Measurements from ENCODE around the gene TMEM80. TPM values are rescaled to one million over a fixed set of nuclear protein-coding genes. Genes with fewer than 3 reads are reported as not detected.
A peak's percentile ranks its signal among the peaks of the same experiment; 100 is the strongest.
"Not testable (repeated sequence)": the region's sequence is repeated elsewhere in the genome, so short reads cannot be mapped to it uniquely, and the experiment has no call there.

The TMEM80 gene
- 16.9 to 31.3 TPM (median 20.3 TPM) in 3 replicates for total RNA-seq
- long read RNA-seq, partial matches to known transcripts: 2 of 25 reads
- long read RNA-seq, other reads (novel, unspliced or antisense): 22 of 25 reads

DNA sequence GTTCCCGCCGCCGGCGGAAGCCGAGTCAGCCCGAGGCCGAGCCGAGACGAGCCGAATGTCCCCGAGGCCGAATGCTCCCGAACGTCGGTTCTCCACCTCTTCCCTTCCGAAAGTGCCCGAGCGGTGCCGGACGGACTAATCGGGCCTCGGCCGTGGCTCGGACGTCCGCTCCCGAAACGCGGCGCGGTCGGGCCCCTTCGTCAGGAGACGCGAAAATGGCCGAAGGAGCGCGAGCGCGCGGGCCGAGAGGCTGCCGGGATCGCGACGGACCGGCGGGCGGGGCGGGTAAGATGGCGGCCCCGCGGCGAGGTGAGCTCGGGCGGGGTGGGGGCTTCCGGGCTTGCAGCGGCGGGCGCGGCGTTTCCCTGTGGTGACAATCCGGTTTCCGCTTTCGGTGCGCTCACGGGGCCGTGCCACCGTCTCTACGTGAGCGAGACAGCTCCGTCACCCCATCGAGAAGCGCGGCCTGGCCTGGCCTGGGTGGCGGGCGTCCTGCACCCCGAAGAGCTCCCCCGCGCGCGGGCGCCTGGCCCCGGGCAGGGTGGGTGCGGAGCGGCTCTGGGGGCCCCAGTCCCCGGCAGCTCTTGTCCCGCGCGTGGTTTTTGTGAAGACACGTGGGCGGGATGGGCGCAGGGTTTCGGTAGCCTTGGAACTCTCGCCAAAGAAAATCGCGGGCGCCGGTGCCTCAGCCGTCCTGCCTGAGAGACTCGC is at the start of gene TMEM80:
TSS of gene TMEM80 (plus strand) at position 279 of the 711 bp plus-strand sequence. CDS start at position 291, 12 bp downstream.
- H3K4me1 Mint-ChIP-seq (ENCODE audit: low read depth): peaks cover 60% of the 10 kb centered on the region
- H3K36me3 Mint-ChIP-seq (ENCODE audit: low read depth): peaks cover 2% of the 10 kb centered on the region
- no peak for TF ChIP-seq CTCF (IDR thresholded peaks at IDR 0.05)
- peak; percentile 99 for DNase-seq (ENCODE audit: low spot score)
- peak within 1 kb of the TSS; percentile 94 for H3K27ac Mint-ChIP-seq (ENCODE audit: unreplicated experiment)
- peak within 1 kb of the TSS; percentile 80 for H3K4me3 Mint-ChIP-seq (ENCODE audit: unreplicated experiment)
- no peaks in the 10 kb centered on the region for H3K9me3 Mint-ChIP-seq (ENCODE audit: low read depth)
- no peaks in the 10 kb centered on the region for H3K27me3 Mint-ChIP-seq (ENCODE audit: low read depth)

- Mint-ChIP-seq H3K36me3 (ENCODE audit: low read depth) (peaks cover 9% of the 10 kb centered on the region), H3K4me3 (ENCODE audit: unreplicated experiment) (no peak overlapping the region), H3K4me1 (ENCODE audit: low read depth) (no peaks in the 10 kb centered on the region), H3K27me3 (ENCODE audit: low read depth) (no peaks in the 10 kb centered on the region), H3K9me3 (ENCODE audit: low read depth) (no peaks in the 10 kb centered on the region), H3K27ac (ENCODE audit: unreplicated experiment) (no peak overlapping the region)
- no peak for TF ChIP-seq CTCF (IDR thresholded peaks at IDR 0.05)
- DNase-seq (ENCODE audit: low spot score): no peak
Observed at GRCh38 chr11:646214-646613, 49.4 kb upstream of the TMEM80 start.

- H3K4me1 Mint-ChIP-seq (ENCODE audit: low read depth); H3K4me3 Mint-ChIP-seq (ENCODE audit: unreplicated experiment); H3K27me3 Mint-ChIP-seq (ENCODE audit: low read depth); H3K9me3 Mint-ChIP-seq (ENCODE audit: low read depth); DNase-seq (ENCODE audit: low spot score); H3K27ac Mint-ChIP-seq (ENCODE audit: unreplicated experiment): not testable (repeated sequence)
- peaks cover 11% of the 10 kb centered on the region for H3K36me3 Mint-ChIP-seq (ENCODE audit: low read depth)
Observed at GRCh38 chr11:647672-648158, 47.9 kb upstream of the TMEM80 start.

DNA sequence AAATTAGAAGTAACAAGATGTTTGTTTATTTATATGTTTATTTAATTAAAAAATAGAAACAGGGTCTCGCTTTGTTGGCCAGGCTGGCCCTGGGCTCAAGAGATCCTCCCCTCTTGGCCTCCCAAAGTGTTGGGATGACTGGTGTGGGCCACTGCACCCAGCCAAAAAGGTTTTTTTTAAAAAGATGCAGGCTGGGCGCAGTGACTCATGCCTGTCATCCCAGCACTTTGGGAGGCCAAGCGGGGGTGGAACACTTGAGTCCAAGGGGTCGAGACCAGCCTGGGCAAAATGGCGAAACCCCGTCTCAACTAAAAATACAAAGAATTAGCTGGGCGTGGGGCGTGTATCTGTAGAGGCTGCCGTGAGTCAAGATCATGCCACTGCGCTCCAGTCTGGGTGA is 45.1 kb upstream of the TMEM80 start:
- H3K36me3 Mint-ChIP-seq (ENCODE audit: low read depth): peaks cover 11% of the 10 kb centered on the region
- H3K4me3 Mint-ChIP-seq (ENCODE audit: unreplicated experiment): no peak overlapping the region
- no peaks in the 10 kb centered on the region for H3K4me1 Mint-ChIP-seq (ENCODE audit: low read depth)
- no peak for TF ChIP-seq CTCF (IDR thresholded peaks at IDR 0.05)
- DNase-seq (ENCODE audit: low spot score): no peak
- H3K27me3 Mint-ChIP-seq (ENCODE audit: low read depth): no peaks in the 10 kb centered on the region
- H3K9me3 Mint-ChIP-seq (ENCODE audit: low read depth): no peaks in the 10 kb centered on the region
- no peak overlapping the region for H3K27ac Mint-ChIP-seq (ENCODE audit: unreplicated experiment)

DNA sequence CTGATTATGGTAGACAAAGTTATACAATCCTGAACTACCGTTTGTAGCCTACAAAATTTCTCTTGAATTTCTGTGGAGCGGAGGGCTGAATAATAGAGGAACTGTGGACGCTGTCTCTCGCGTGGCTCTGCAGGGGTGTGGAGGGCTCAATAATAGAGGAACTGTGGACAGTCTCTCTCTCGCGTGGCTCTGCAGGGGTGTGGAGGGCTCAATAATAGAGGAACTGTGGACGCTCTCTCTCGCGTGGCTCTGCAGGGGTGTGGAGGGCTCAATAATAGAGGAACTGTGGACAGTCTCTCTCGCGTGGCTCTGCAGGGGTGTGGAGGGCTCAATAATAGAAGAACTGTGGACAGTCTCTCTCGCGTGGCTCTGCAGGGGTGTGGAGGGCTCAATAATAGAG is 42.5 kb upstream of the TMEM80 start:
- not testable (repeated sequence) for H3K4me3 Mint-ChIP-seq (ENCODE audit: unreplicated experiment); DNase-seq (ENCODE audit: low spot score); H3K27ac Mint-ChIP-seq (ENCODE audit: unreplicated experiment); H3K9me3 Mint-ChIP-seq (ENCODE audit: low read depth); H3K27me3 Mint-ChIP-seq (ENCODE audit: low read depth); H3K4me1 Mint-ChIP-seq (ENCODE audit: low read depth)
- H3K36me3 Mint-ChIP-seq (ENCODE audit: low read depth): peaks cover 12% of the 10 kb centered on the region

DNA sequence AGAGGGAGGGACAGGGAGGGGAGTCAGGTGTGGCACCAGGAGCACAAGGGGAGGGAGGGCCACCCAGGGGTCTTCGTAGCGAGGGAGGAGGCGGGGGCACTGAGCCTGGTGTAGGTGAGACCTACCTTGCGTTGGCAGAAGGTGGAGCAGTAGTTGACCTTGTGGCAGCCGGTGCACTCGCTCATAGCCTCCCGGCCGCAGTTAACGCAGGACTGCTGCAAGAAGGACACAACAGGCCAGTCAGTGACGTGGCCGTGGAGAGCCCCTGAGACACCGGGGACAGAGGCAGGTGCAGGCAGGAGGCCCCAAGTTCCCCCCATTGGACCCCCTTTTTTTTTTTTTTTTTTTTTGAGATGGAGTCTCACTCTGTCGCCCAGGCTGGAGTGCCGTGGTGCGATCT is 41.8 kb upstream of the TMEM80 start:
- no peaks in the 10 kb centered on the region for H3K4me1 Mint-ChIP-seq (ENCODE audit: low read depth)
- H3K36me3 Mint-ChIP-seq (ENCODE audit: low read depth): peaks cover 11% of the 10 kb centered on the region
- no peak overlapping the region for H3K27ac Mint-ChIP-seq (ENCODE audit: unreplicated experiment)
- TF ChIP-seq CTCF (IDR thresholded peaks at IDR 0.05): no peak
- H3K27me3 Mint-ChIP-seq (ENCODE audit: low read depth): no peaks in the 10 kb centered on the region
- DNase-seq (ENCODE audit: low spot score): no peak
- H3K9me3 Mint-ChIP-seq (ENCODE audit: low read depth): no peaks in the 10 kb centered on the region
- no peak overlapping the region for H3K4me3 Mint-ChIP-seq (ENCODE audit: unreplicated experiment)

DNA sequence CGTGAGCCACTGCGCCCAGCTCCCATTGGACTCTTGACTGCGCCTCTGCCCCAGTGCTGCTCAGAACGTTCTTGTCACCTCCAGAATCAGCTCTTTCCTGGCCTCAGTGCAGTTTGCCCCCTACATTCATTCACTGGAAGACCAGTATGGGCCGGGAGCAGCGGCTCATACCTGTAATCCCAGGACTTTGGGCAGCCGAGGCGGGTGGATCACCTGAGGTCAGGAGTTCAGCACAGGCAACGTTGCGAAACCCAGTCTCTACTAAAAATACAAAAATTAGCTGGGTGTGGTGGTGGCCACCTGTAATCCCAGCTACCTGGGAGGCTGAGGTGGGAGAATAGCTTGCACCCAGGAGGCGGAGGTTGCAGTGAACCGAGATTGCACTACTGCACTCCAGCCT is 41.2 kb upstream of the TMEM80 start:
- not testable (repeated sequence) for H3K9me3 Mint-ChIP-seq (ENCODE audit: low read depth); H3K4me3 Mint-ChIP-seq (ENCODE audit: unreplicated experiment); H3K27me3 Mint-ChIP-seq (ENCODE audit: low read depth); DNase-seq (ENCODE audit: low spot score); H3K27ac Mint-ChIP-seq (ENCODE audit: unreplicated experiment); H3K4me1 Mint-ChIP-seq (ENCODE audit: low read depth)
- H3K36me3 Mint-ChIP-seq (ENCODE audit: low read depth): peaks cover 11% of the 10 kb centered on the region

Data from chondrocyte (in vitro differentiated cells).